Stromal cell of bone marrow (primary cell): Measurements from ENCODE around the gene CAMSAP2.
A peak's percentile ranks its signal among the peaks of the same experiment; 100 is the strongest.

Experiments
- DNase-seq: peaks from one replicate; pipeline ENCODE4 v3.0.0-alpha.2; 2012; ENCODE audit warnings: low read depth

Gene CAMSAP2

DNA sequence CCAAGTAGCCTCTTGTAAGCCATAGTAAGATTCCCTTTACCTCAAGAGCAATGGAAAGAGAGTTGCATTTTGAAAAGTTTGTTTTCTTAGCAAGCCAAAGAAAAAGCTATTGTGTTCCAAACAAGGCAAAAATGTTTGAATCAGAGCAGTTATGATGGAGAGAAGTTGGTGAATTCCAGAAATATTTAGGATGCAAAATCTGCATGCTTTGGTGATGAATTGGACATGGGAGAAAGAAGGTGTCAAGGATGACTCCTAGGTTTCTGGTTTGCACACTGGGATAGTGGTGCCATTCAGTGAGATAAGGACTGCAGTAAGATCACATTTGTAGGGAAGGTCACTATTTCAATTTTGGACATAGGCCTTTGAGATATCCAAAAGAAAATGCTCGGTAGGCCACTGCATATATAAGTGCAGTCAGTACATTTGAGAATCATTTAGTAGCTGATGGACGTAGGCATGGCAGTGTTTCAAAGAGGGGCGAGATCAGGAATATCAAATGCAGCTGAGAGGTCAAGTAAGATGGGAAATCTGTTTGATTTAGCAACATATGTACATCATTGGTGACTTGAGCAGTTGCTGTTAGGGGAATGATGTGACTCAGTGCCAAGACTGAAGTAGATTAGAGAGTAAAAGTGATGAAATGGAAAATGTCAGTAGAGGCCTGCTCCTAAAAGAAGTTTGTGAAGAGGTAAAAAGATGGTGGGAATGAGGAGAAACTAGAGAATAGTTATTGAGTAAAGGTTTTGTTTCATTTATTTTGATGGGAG lies 100.2 kb downstream of the CAMSAP2 start:
- peak; percentile 44 for DNase-seq

DNA sequence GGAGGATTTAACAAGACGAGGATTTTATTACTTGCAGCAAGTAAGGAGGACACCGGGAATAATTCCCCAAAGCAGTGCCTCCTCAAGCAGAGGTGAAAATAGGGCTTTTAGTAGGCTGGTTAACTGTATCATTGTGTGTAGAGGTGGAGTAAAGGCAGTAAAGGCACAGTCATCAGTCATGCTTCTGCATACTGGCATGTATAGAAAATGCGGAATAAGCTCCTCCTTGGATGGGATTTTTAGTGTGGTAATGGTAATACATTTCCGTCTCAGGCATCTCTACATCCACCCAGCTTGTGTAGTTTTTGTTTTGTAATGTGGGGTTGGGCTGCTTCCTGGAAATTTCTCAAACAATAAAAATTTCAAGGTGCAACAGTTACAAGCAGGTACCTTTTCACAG lies 106.7 kb downstream of the CAMSAP2 start:
- DNase-seq = no peak

DNA sequence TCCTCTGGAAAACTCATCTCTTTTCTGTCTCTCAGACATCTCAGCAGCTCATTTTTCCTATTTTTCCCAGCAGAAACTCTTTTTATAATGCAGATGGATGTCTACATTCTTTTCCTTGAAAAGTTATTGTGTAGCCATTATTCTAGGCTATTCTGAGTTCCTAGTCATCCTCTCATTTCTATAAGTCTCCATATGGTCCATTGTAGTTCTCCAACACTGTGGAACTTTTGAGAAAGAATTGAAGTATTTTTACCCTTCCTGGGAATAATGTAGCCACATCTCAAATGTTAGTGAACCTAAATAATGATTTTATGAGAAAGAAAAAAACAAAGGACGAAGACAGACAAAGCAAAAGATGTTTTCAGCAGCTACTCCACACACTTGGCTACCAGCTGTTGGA lies 107.7 kb downstream of the CAMSAP2 start:
- no peak for DNase-seq

DNA sequence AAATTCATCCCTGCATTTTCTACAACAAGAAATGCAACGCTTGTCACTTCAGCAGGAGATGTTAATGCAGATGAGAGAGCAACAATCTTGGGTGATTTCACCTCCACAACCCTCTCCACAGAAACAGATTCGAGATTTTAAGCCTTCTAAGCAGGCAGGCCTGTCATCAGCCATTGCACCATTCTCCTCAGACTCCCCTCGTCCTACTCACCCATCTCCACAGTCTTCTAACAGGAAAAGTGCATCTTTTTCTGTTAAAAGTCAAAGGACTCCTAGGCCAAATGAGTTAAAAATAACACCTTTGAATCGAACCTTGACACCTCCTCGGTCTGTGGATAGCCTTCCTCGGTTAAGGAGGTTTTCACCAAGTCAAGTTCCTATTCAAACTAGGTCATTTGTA lies 110.7 kb downstream of the CAMSAP2 start:
- DNase-seq = no peak

DNA sequence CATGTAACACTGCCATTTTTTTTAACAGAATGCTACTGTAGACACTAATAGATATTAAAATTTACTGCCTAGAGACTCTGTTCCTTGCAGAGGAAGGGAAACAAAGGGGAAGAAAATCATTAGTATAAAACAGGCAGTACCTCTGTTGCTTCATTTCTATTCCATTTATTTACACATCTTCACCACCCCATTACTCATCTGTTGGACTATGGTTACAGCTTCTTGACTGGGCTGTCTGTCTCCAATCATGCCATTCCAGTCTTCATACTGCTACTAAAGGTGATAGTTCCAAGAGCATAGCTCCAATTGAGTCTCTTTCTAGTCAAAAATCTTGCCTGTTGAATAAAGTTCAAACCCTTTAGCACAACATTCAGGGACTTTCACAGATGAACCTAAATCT lies 111.9 kb downstream of the CAMSAP2 start:
- DNase-seq = no peak

DNA sequence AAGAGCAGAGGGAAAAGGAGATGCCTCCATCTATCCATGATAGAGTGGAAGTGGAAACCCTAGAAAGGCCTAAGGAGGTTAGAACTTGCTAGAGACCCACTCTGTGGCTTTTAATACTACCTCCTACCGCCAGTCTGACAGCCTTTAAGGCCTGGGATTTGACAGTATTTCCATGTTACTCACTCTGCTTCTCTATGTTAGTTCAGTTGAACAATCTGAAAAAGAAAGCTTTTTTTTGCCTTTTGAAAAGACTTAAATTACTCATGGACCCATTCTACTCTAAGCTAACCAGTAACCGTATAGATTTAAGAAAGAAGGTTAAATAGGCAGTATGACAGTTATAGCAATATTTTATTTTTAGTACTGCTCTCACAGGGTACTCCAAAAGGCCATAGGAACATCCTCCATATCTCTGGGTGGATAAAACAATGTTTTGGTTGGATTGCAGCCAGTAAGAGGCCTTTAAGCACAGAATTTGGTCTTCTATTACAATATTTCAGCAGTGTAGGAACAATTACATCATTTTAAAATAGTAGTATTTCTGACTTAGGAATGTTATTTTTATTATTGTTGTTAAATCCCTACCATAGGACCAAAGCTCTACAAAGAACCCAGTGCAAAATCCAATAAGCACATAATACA lies 118.1 kb downstream of the CAMSAP2 start:
- DNase-seq = peak; percentile 27

DNA sequence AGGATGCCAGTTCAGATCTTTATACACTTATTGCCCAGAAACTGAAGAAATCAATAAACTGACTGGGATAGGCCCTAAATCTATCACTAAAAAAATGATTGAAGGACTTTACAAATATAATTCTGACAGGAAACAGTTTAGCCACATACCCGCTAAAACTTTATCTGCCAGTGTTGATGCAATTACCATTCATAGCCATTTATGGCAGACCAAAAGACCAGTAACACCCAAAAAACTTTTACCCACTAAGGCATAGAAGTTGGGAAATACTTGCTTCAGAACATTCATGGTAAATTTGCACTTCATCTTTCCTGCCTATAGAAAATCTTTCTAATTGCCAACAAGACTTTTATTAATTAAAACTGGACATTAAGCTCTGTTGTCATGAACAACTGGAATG lies 119.1 kb downstream of the CAMSAP2 start:
- DNase-seq = no peak

DNA sequence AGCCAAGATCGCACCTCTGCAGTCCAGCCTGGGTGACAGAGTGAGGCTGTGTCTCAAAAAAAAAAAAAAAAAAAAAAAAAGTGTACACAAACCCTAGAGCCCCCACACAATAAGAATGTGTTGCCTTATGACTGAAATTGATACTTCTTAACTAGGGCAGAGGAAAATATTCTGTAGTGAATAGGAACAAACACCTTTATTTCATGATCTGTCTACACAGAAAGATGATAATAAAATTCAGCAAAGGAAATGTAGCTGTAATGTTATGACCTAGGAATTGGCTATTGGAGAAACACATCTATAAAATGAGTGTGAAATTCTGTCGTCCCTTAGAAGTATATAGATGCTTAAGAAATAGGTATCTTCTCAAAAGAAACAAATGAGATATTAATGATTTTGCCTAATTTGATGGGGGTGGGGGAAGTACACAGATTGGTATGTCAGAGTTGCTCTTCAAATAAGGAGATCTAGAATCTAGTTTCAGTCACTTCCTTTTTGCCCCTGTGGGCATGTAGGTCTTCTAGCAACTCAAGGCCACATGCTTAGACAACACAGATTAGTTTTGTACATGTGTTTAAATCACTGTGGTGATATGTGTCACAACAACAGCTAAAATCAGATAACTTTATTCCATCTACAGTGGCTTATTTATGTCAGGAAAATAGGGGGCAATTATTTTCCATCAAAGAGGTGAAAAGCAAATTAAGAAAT lies 123.4 kb downstream of the CAMSAP2 start:
- no peak for DNase-seq

DNA sequence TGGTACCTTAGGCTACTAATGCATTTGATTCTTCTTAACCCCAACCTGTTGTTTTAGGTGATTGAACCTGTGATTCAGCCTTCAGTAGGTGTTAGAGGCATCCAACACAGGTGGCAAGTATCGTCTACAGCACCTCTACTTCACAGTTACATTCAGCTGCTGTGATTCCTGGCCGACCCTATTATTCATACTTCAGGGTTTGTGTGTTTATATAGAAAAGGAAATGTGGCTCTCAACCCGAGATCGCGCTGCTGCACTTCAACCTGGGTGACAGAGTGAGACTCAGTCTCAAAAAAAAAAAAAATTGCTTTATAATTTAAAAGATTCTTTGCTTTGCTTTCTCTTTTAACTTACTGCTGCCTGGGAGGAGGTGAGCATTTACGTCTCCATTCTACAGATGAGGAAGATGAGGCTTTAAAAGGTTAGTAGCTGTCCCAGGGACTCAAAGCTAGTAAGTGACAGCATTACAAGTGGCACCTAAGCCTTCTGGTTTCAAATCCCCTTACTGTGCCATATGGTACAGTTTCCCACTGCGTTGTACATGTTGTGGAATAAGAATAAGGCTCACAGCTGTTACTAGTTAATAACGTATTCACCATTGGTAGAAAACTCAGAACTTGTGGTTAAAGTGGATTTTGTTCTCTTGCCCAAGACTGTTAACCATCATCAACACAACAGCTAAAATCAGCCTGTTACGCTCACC lies 124.2 kb downstream of the CAMSAP2 start:
- no peak for DNase-seq

DNA sequence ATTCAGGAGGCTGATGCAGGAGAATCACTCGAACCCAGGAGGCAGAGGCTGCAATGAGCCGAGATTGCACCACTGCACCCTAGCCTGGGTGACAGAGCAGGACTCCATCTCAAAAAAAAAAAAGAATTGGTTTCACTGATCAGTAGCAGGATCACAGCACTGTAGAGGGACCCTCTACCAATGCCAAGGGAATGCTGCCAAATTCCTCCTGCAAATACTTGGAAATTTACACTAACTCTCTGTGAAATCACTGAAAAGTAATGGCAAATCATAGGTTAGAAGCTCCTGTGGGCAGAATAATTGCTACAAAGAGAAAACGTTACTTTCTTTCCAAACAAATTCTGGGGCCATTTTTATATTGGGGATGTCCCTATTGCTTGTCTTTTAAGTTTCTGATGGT lies 127.4 kb downstream of the CAMSAP2 start:
- DNase-seq = no peak

DNA sequence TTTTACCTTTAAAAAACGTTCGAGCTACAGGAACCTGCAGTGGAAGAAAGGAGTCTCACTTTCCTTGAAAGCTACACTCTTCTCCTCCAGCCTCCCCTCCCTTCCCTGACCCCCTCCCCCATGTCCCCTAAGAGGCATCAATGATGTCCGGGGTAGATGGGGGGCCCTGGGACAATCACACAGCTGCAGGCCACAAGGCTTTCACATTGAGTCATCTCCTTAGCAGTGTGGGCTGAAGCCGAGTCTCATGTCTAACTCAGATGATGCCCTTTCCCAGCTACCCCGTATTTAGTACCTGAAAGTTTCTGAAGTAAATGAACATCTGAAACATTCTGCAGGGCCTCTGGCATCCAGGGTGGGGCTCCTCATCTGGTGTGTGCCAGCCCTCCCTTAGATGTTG lies 127.8 kb downstream of the CAMSAP2 start:
- no peak for DNase-seq

DNA sequence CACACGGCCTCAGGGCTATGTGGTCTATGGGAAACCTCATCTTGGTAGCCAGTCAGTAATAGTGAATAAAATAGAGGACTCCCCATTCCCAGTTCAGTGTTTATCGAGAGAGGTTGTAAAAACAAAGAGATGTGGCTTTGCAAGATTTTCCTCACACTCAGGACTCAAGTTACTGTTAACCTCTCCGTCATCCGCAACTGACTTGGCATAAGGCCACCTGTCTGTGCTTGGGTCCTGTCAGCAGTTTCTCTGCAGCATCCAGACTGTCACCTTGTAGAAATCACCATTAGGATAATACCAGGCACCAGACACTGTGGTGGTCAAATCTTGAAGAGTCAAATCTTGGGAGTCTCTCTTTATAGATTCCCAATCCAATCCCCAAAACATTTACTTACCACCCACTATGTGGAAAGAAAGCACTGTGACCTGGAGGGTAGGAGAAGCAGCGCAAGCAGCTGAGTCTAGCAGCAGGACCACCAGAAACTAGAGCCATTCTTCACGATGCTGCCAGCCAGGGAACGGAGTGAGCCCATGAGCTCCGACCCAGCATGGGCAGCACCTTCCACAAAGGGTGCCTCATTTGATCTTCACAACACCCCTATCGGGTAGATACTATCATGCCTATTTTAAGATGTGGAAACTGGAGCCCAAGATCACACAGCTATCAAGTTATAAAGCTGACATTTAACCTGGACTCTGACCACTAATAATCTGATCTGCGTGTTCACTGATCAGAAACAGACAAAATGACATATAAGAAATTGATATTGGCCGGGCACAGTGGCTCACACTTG lies 128.5 kb downstream of the CAMSAP2 start:
- DNase-seq = peak; percentile 21

DNA sequence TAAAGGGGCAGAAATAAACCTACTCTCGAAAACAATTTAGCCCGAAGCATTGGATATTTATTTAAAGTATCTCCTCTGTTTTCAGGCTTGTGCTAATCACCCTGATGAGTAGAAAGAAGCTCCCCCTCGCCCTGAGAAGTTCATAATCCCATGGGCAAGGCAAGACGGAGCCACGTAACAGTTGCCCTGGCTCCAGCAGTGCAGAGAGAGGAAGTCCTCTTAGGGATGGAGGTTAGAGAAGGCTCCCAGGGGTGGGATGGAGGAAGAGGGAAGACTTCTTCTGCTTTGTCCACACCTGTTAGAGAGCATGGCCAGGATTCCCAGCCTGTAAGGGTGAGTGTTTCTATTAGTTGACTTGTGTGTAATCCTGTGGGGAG lies 130.7 kb downstream of the CAMSAP2 start:
- no peak for DNase-seq

DNA sequence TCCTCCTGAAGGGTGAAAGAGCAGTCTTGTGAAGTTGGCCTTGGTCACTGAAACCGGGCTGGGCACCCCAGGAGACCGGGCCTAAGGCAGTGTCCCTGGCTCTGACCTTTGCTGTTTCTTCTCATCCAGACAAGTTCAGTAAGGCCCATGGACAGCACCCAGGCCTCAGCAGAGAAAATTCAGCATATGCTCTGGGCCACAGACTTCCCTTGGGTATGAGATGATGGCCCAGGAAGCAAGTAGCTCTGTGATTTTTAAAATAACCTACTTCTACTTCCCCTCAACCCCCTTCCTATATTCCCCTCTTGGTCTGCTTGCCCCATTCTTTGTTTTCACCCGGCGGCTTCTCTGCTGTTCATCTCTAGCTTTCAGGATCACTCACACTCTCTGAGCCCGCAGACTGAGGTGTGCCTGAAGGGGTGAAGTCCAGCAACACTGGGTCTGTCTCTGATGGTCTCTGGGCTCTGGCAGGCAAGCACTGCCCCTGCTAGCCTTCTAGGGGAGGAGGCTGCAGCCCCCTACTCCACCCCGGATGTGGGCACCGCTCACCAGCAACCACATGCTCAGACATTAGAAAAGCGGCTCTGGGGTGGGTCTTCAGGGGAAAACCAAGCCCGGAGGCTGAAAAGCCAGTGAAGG lies 131.2 kb downstream of the CAMSAP2 start:
- DNase-seq = no peak

DNA sequence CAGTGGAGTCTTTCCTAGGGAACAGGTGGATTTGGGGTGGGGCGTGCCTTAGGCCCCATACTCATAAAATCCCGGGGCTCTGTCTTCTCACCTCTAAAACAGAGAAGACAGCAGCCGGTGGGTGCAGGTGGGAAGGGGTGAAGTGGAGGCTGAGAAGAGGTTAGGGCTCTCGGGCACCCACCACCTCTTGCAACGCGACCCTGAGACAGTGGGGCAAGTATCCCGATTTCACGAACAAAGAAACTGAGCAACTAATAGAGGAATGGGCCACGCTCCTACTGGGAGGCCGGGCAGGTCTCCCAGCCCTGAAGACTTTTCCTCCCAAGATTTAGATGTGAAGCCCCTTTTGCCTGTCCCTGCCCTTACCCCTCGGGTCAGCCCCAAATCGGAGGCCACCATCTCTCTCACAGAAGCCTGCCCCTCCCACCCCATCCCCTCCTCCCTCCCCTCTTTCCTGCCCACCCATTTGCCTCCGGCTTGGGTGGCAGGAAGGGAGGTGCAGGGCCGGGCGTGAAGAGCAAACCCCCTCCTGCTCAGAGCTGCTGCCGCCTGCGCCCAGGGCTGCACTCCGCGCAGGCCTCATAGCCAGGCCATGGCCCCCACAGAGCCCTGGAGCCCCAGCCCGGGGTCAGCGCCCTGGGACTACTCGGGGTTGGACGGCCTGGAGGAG lies 133.9 kb downstream of the CAMSAP2 start, which contains the start of gene GPR25:
TSS of gene GPR25 (plus strand) at position 536 of the 670 bp plus-strand sequence. CDS start at position 593, 57 bp downstream.
- DNase-seq = no peak

DNA sequence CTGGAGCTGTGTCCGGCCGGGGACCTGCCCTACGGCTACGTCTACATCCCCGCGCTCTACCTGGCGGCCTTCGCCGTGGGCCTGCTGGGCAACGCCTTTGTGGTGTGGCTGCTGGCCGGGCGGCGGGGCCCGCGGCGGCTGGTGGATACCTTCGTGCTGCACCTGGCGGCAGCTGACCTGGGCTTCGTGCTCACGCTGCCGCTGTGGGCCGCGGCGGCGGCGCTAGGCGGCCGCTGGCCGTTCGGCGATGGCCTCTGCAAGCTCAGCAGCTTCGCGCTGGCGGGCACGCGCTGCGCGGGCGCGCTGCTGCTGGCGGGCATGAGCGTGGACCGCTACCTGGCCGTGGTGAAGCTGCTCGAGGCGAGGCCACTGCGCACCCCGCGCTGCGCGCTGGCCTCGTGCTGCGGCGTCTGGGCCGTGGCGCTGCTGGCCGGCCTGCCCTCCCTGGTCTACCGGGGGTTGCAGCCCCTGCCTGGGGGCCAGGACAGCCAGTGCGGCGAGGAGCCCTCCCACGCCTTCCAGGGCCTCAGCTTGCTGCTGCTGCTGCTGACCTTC lies 134.5 kb downstream of the CAMSAP2 start:
- DNase-seq = no peak

DNA sequence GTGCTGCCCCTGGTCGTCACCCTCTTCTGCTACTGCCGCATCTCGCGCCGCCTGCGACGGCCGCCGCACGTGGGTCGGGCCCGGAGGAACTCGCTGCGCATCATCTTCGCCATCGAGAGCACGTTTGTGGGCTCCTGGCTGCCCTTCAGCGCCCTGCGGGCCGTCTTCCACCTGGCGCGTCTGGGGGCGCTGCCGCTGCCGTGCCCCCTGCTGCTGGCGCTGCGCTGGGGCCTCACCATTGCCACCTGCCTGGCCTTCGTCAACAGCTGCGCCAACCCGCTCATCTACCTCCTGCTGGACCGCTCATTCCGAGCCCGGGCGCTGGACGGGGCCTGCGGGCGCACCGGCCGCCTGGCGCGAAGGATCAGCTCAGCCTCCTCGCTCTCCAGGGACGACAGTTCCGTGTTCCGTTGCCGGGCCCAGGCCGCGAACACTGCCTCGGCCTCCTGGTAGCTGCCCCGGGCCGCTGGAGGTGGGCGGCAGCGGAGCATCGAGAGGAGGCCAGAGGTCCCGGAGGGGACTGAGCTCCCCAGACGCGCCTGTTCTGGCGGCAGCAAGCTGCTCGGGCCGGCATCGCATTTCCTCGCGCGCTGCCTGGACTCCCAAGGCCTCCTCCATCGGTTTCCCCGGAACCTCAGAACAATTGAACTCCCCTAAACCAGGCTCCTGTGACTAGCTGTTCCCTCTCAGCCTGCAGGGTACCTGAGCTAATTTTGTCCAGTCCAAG lies 135.1 kb downstream of the CAMSAP2 start:
- DNase-seq = no peak

DNA sequence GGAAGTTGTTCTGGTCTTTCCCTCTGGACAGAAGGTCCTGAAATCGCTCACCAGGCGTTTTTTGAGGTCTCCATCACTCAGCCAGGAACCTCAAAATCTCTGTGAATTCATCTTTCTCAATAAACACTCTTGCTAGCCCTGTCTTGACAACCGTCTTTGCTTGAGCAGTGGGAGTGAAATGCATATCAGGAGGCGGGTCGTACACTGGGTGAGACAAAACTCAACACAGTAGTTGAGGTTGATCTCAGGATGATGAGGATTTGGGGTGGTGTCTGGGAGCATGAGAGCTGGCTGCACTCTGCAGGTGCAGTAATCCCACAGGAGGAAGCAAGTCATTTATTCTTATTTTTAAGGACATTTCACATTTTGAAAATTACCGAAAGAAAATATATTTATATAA lies 136.0 kb downstream of the CAMSAP2 start:
- DNase-seq = no peak

DNA sequence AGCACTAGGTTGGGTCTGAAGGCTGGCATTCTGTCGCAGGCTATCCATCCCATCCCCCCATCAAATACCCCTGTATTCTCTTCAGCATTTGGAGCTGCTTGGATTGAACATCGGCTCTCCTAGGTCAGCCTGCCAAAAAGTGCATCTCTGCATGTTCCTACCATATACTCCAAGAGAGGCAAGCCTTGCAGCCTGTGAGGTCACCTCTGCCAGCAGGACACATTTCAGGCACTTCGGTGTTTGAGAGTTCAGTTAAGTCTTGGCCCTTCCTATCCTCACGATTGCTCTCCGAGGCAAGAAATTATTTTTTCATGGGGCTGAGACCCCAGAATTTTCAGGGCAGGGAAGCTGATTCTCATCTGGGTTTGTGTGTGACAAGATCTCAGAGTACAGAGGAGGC lies 136.7 kb downstream of the CAMSAP2 start:
- no peak for DNase-seq

DNA sequence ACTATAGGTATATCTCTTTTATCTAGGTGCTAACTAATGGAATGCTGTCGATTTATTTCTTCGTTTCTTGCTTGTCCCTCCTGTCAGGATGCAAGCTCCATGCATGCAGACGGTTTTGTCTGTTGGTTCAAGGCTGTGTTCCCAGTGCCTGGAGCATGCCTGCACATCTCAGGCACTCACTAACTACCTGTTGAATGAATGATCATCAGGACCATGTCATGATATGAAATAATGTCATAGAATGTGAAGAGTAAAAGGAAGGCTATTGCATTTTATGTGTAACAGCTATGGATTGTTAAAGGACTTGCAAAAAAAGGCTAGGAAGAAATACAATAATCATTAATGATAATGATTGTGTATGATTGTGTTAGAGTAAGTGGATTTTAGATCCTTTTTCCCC lies 138.3 kb downstream of the CAMSAP2 start:
- DNase-seq = no peak
